ENCODE measurements around the gene KMT2D.

The KMT2D gene, protein sequence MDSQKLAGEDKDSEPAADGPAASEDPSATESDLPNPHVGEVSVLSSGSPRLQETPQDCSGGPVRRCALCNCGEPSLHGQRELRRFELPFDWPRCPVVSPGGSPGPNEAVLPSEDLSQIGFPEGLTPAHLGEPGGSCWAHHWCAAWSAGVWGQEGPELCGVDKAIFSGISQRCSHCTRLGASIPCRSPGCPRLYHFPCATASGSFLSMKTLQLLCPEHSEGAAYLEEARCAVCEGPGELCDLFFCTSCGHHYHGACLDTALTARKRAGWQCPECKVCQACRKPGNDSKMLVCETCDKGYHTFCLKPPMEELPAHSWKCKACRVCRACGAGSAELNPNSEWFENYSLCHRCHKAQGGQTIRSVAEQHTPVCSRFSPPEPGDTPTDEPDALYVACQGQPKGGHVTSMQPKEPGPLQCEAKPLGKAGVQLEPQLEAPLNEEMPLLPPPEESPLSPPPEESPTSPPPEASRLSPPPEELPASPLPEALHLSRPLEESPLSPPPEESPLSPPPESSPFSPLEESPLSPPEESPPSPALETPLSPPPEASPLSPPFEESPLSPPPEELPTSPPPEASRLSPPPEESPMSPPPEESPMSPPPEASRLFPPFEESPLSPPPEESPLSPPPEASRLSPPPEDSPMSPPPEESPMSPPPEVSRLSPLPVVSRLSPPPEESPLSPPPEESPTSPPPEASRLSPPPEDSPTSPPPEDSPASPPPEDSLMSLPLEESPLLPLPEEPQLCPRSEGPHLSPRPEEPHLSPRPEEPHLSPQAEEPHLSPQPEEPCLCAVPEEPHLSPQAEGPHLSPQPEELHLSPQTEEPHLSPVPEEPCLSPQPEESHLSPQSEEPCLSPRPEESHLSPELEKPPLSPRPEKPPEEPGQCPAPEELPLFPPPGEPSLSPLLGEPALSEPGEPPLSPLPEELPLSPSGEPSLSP (N-terminal part only)

DNA sequence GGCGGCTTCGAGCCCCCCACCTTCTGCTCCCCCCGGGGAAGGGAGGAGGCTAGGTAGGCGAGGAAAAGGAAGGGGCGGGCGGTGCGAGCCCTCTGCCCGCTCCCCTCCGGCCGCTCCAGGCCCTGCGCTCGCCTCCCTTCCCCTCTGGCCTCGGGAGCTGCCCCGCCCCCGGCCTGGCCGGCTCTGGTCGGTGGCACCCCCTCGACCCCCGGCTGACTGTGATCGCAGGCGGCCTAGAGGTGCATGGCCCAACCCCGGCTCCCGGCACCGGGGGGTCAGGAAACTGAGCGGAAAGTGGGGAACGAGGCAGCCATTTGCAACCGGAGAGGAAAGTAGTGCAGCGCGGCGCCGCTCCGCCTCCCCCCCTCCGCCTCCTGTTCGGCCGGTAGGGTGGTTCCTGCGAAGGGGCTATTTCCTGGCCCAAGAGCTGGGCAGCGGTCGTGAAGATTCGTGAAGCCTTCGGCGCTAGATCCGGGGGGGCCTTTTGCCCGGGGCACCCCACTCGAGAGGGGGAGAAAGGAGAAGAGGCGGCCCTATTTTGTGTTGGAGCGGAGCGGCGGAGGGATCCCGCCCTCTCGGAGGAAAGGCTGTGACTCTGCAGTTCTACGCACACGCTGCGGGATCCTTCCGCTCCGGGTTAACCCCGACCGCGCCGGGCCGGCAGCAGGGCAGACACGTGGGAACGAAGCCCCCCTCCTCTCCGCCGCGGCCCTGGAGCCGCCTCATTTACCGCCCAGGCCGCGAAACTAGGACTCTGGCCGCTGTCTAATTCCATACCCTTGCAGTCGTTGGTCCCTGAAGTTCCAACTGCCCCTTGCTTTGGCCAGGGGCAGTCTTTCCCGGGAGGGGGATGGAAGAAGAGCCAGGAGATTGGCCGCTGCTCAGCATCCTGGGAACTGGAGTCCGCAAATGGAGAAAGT, at the start of gene KMT2D:
KMT2D (minus strand) TSS at position 558 of the 920 bp plus-strand sequence. CDS start 5,470 bp downstream, outside the sequence.
- peak; percentile 91 for DNase-seq (ENCODE audit: low read depth)

DNA sequence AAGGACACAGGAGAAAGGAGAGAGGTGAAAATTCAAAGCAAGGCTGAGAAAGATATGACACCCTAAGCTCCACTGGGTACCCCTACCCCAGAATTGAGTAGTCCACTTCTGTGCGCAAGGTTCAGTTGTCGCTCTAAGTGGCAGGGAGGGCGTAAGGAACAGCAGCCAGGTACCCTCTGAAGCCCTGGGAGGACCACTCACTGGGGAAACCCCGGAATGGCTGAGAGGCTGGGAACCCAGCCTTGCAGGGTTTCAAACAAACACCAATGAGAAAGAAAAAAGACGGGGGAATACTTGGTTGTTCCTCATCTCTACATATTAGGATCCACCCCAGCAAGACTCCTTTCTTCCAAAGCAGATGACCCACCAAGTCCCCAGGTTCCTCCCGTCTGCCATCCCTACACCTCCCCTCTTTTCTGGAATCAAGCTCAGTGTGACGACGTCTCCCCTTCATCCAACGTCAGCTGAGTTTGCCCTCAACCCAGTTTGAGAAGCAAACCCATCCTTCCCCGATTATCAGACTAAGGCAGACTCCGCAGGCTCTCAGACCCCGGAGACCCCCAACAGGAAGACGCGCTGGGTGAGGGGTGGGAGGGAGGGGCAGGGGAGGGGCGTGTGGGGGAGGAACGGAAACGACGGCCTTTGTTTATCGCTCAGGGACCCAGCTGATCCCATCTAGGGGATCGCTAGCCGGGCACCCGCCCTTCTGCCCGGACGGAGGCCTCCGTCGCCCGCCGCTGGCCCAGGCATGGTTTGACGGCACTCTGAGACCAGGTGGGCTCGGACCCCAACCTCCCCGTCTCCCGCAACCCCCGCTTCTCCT, 49.3 kb upstream of the KMT2D start:
- no peak for DNase-seq (ENCODE audit: low read depth)

DNA sequence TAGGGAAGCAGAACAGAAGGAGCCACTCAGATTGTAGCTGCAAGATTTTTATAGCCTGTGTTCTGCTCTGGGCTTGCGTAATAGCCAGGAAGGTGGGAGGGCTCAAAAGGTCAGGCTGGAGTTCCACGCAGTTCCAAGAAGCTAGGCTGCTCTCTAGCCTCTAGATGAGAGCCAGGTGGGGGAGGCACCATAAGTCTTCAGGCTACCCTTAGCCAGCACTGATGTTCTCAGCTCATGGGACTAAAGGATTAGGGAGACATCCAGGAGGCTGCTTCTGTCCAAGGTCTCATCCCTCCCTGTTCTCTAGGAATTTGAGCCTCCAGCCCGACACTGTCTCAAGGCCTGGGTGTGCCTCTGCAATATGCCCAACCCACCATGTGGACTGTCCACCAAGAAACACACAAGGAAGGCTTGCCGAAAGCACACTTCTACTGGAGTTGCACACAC, 48.4 kb upstream of the KMT2D start:
- no peak for DNase-seq (ENCODE audit: low read depth)

DNA sequence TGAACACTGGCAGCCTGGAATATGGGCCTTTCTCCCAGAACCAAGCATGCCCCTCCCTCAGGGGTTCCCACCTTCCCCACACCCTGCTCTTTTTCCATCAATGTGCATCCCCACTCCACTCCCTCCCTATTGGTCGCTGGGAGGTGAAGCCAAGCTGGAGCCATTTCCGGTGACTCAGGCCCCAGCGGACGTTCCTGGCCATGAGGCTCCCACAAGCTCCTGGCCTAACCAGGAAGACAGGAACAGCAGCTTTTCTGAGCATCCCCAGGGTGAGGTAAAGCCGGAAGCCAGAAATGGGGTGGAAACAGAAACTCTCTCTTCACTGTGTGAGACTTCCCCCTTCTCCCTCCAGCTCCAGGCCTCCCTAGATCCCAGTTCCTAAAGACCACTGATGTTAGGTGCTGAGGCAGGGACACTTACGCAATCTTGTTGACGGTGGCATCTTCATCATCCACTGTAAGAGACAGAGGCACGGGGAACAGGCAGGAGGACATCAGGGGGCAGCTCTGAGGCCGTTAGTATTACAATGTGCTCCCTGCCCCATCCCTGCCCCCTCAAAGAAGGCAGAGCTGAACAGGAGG, 45.0 kb upstream of the KMT2D start:
- DNase-seq (ENCODE audit: low read depth) = no peak

DNA sequence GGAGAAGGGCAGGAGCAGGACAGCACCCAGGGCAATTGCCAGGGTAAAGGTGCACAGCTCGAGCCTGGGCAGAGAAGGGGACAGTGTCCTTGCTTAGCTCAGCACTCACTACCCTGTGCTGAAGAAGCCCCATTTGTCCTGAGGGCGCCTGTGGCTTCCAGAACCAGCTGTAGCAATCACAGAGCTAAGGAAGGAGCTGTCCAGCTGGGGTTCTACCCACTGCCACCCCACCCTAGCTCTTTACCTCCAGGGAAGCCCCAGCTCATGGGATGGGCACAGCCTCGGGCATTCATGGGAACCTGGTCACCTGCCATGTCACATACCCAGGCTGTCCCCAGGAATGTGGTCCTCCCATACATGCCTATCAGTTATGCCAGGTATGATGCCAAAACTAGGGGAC, 44.2 kb upstream of the KMT2D start:
- no peak for DNase-seq (ENCODE audit: low read depth)

DNA sequence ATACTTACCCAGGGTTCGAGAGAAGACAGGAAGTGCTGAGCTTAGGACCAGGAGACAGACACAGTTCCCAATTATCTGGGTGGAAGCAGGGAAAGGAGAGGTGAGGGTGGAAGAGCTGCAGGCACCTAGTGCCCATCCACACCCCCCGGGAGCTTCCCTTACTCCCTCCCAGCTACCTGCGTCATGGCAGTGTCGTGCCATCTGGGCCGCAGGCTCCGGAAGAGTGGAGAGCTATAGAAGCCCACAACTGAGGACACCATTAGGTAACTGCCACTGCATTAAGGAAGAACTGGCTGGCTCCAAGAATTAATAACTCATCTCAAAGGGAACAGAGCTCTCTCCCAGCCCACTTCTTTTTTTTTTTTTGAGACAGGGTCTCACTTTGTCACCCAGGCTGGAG, 39.8 kb upstream of the KMT2D start:
- no peak for DNase-seq (ENCODE audit: low read depth)

DNA sequence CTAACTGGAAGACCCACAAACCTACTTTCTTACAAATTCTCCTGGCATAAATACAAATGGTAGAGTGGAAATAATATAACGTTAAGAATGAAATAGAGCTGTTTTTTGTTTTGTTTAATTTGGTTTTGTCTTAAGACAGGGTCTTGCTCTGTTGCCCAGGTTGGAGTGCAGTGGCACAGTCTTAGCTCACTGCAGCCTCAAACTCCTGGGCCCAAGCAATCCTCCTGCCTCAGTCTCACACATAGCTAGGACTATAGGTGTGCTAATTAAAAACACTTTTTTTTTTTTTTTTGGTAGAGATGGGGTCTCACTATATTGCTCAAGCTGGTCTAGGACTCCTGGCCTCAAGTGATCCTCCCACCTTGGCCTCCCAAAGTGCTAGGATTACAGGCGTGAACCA, 38.1 kb upstream of the KMT2D start:
- no peak for DNase-seq (ENCODE audit: low read depth)

DNA sequence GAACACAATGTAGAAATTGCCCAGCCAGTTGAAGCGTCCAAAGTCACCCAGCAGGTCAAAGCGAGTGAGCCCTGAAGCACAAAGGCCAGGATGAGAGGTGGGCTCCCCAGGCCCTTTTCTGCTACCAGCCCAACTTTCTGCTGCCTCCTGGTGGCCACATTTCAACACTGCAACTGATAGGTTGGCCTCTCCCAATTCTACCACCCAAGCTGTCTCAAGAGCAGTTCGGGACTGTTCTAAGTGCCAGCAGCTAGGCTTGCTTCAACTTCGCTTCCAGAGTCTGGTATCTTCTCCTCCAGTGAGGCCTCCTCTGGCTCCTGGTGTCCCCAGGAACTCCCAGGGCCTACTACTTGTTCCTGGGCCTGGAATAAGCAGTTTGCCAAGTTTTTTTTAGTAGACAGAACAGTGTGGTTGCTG, 37.4 kb upstream of the KMT2D start:
- DNase-seq (ENCODE audit: low read depth) = no peak

DNA sequence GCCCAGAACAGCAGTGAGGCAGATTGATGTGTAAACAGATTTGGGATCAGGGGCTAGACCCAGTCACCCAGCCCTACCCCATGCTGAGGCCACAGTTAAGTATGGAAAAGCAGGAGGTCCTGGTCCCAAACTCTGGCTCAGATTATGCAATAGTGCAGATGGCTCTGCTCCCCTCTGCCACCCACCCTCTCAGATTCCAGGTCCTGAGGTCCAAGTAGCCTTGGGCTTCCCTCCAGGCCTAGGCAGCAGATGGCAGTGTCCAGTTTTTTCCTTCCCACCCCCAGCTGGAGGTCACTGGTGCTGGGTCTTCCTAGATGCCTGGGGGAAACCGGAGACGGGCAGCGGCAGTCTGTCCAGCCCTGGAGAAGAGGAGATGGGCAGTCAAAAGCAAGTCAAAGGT, 36.8 kb upstream of the KMT2D start:
- no peak for DNase-seq (ENCODE audit: low read depth)

DNA sequence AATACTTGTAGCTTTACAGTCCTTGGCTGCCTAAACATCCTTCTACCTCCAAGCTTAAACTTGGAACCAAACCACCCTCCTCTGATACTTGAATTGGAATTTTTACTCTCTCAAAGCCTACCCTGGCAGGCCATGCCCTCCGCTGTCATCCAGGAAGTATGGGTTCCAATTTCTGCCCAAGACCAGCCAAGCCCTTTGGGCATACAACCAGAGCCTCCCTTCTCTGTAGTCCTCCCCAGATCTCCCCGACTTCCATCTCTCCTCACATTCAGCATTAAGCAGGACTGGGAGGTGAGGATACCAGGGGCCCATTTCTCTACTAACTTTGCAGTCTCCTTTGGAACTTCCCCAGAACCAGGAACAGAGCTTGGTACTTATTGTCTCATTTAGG, 34.4 kb upstream of the KMT2D start:
- no peak for DNase-seq (ENCODE audit: low read depth)

DNA sequence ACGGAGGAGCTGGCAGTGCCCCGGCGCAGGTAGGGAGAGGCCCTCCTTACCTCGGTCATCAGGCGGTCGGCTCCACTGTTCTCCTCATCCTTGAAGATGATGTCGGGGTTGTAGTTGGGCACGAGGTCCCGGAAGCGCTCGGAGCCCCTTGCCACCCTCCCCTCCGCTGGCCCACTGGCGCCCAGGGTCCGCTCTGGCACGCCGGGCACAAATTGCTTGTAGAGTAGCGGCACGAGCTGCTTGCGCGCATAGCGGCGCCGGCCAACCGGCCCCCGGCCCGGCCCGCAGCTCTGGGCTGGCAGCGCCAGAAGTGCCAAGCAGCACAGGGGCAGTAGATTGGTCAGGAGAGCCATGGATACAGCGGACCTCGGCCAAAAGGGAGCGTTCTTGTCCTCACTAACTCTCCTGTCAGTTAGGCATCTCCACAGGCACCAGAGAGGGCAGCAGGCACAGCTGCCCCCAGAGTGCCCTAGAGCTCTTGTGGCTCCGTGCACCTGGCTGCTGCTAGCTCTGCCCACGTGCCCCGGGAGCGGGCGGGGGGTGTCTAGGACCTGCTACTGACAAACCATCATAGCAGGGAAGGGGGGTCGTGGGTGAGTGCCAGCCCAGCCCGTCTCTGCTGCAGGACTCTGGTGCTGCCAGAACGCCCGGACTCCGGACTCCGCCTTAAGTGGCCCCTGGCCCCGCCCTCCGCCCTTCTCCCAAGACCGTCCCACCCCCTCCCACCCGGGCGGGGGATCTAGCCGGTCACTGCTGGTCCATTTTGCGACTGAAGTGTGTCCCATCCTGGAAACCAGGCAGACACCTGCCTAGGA, 33.8 kb upstream of the KMT2D start, which contains the start of gene DHH:
DHH (minus strand) TSS at position 642 of the 815 bp plus-strand sequence; CDS start at position 353, 289 bp downstream.
- DNase-seq (ENCODE audit: low read depth) = no peak

DNA sequence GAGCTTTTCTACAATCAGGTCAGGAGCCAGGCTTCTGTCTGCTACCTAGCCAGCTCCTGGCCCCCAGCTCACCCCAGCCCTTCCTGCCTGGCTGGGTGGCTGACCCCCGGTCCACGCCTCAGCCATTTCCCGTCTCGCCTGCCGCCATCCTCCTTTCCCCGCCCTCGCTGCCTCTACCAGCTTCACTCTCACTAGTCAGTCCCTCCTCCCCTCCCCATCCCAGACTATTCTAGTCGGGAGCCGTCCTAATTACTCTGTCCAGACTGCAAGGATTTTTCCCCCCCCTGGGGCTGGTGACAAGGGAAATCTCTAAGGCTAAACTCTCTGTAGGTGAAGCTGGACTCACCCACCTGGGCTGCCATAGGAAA, 33.2 kb upstream of the KMT2D start:
- DNase-seq (ENCODE audit: low read depth) = no peak

DNA sequence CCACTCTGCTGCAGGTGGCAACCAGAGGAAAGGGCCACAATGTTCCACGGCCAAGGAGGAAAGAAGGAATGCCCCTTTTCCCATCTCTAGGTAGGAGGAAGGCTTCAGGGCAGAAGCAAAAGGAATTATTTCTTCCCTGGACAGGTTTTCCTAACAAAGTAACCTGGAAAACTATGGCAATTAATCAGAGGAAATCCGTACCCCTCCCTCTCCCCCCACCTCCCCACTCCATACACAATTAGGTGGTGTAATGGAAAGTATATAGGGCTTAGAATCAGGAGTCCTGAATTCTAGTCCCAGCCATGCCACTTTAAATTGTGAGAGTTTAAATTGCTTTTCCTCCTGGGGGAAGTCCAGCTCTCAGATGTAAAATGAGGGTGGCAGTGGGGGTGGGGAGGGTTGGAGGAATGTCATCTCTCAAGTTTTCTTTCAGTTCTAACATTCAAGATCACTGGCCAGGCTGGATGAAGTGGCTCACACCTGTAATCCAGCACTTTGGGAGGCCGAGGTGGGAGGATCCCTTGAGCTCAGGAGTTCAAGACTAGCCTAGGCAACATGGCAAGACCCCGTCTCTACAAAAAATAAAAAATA, 32.3 kb upstream of the KMT2D start:
- DNase-seq (ENCODE audit: low read depth) = no peak

DNA sequence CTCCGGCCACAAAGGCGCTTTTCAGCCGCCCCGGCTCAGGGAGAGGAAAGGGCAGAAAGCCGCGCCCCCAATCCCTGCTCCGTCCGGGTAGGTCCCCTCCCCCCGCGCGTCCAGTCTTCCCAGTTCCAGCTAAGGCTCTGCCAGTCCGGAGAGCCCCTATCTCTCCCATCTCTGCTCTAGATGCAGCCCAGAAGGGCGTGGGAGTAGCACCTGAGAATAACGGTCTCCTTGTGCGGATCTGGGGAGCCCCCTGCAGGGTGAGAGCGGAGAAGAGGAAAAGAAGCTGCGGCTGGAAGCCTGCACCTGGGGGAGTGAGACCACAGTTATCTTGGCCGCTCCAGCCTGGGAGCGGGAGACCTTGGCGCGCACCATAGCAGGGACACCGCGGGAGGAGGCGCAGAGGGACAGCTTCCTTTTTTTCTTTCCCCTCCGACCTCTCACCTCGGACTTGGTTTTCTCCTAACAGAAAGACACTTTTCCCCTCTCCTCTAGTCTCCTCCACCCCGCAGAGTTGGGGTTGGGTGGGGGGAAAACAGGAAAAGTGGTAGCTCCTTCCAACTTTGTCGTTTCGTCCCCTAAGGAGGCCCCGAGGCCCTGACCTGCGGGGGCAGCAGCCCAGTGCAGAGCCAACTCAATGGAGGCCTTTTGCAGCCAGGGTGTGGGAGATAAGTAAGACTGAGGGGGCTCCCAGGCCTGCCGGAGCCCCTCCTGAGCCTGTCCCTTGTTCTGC, 31.7 kb upstream of the KMT2D start:
- no peak for DNase-seq (ENCODE audit: low read depth)

DNA sequence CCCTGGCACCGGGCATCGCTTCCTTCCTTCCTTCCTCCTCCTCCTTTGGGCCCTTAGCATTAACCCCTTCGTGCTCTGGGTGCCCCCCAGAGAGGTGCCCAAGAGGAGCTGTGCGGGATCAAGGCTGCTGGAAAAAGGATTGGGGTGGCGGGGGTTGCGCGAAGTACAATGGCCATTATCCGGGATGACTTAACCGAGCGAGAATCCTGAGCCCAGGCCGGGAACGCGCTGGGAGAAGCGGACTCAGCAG, 31.2 kb upstream of the KMT2D start:
- DNase-seq (ENCODE audit: low read depth) = no peak

DNA sequence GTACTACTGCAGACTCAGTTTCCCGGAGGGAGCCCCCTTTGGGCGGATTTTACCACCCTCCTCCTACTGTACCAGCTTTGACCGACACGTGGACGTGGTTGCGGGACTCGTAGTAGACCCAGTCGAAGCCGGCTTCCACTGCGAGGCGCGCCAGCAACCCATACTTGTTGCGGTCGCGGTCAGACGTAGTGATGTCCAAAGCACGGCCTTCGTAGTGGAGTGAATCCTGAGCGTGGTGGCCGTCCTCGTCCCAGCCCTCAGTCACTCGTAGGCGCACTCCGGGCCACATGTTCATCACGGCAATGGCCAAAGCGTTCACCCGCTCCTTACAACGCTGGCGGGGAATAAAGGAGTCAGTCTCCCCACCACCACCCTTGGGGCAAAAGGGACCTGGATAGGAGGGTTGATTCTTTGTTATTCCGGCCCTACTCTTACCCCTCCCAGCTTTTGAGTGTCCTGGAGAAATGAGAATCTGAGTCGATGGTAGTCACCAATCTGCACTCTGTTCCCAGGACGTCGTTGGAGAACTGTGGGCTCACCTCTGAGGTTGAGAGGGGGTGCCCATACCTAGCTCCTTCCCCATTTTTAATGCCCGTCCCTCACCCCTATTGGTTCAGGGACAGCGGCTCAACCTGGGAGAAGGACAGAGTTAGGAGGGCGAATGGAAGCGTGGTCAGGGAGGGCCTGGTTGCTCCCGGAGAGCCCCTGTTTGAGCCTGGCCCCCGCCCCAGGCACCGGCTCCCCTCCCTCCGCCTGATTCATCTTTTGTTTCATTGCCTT, 30.7 kb upstream of the KMT2D start:
- no peak for DNase-seq (ENCODE audit: low read depth)

DNA sequence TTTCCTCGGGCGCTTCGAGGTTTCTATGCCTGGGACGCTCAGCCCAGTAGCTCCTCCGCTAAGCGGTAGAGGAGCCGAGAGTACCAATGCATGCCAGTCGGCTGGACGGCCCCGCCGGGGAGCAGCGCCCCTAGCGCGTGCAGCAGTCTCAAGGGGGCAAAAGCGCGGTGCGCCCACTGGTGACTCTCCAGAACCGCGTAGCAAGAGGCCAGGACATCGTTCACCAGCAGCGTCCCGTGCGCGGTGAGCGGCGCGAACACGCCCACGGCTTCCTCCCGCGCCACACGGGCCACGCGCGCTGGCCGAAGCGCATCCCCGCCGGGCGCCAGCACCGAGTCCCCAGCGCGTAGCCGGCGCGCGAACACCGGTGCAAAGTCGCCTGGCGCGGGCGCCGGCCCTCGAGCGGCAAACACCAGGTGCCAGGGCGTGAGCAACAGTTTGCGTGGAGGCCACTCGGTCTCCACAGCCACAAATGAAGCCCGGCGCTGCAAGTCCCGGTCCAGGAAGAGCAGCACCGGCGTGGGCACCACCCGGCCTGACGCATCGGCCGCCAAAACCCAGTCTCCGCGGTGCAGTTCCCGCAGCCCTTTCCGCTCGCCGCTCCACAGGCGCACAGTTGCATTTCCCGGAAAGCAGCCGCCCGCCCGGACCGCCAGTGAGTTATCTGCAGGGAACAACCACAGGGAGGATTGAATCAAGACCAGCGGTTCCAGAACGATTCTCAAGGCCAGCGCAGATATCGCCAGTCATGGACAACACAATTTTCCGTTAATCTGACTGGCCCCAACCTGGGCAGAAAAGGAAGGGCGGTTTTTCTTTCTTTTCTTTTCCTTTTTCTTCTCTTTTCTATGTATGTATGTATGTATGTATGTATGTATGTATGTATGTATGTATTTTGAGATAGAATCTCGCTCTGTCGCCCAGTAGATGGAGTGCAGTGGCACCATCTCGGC, 29.5 kb upstream of the KMT2D start:
- no peak for DNase-seq (ENCODE audit: low read depth)
